DMS79 (cell line): ENCODE data around the gene PLGRKT.
"Not testable (repeated sequence)": the region's sequence is repeated elsewhere in the genome, so short reads cannot be mapped to it uniquely, and the experiment has no call there.

Source experiments
- DNase-seq: peaks from one replicate; lab custom pipeline; 2025; lab: John Stamatoyannopoulos, UW

The PLGRKT gene

DNA sequence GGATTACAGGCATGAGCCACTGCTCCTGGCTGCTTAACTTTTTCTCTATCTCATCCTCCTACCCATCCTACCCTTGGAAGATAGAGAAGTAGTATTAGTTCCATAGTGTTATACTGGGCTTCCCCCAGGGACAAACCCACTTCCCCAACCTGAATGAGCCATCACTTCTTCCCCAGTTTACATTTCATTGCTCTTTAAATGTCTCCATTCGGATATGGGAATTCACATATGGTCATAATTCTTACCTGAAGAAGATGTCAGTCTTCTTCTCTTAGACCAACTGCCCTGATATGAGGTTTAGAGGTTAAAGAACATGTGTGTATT, 14.5 kb upstream of the PLGRKT start:
- no peak for DNase-seq

GRCh38 chr9:5450359-5451091, 12.8 kb upstream of the PLGRKT start, which contains the start of gene CD274:
CD274 (plus strand) TSS chr9:5450542; CDS start chr9:5456114, 5,572 bp downstream.
- peak; percentile 74 for DNase-seq

GRCh38 chr9:5449521-5450358, 12.0 kb upstream of the PLGRKT start:
- DNase-seq: no peak

GRCh38 chr9:5448461-5449435, 11.0 kb upstream of the PLGRKT start:
- no peak for DNase-seq

GRCh38 chr9:5448016-5448415, 10.3 kb upstream of the PLGRKT start:
- DNase-seq: no peak

GRCh38 chr9:5447337-5447736, 9.6 kb upstream of the PLGRKT start:
- DNase-seq: no peak

DNA sequence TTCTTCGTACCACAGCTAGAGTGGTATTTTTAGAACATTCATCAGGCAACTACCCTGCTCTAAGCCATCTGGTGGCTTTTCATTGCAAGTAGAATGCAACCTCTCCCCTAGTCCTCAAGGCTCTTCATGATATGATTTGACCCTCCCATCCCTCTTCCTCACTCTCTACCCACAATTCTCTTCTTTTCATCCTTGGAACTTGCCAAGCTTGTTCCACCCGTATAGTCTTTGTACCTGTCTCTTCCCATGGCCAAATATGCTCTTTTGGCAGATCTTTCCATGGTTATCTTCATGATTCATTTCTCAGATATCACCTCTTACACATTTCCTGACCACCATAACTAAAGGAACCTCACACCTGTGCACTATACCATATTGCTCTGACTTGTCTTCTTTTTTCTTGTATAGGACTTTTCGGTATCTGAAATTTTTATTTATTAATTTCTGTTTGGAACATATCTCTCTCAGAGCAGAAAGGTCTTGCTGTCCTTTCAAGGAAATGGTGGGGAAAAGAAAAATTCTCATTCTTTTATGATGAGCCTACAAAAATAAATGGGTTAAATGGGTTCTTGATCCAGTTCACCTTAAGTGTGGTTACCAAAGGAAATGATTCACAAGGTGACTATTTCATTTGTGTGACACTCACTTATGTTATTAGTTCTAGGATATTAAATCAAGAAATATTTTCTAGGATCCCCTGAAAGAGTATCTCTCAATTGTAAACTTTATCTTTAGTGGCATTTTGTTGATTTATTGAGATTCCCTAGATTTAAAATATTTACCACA, 8.9 kb upstream of the PLGRKT start:
- DNase-seq: no peak

- DNase-seq: no peak
These were observed 8.2 kb upstream of the PLGRKT start for GRCh38 chr9:5445886-5446285.

GRCh38 chr9:5445096-5445495, 7.4 kb upstream of the PLGRKT start:
- not testable (repeated sequence) for DNase-seq

- DNase-seq: no peak
These were observed 6.1 kb upstream of the PLGRKT start for GRCh38 chr9:5443850-5444249.

DNA sequence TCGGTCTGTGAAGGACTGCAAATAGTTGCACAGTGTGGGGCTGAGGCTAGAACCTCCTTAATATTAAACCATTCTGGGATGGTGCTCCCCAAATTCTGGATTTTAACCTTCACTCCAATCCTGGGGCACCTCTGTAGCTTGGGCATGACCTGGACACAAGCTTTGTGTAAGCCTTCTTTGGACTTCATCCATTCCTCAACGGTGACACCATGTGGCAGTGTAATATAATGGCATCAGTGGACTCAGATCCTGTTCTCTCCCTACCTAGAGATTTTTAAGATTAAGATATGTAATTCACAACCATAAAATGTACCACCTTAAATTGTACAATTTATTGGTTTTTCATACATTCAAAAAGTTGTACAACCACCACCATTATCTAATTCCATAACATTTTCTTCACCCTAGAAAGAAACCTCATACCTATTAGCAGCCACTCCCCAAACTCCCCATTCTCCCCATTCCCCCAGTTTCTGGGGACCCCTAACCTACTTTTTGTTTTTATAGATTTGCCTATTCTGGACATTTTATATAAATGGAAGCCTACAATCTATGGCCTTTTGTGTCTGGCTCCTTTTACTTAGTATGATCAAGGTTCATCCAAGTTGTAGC, 4.8 kb upstream of the PLGRKT start:
- no peak for DNase-seq

DNA sequence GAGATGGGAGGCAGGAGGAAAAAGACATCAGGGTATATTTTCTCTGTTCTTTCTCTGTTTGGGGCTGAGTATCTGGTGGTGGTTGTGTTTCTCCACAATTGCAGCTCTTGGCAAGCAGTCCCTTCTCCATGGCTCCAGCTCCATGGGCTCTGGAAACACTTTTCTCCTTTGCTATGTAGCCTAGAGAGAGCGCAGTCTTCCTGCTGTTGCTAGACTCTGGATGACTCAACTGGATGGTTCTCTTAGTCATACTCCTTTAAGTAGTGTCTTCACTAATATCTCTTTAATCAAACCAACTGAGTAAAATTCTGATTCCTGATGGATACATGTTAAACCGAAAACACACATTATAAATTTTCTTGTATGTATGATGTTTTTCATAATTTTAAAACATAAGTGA, 3.3 kb upstream of the PLGRKT start:
- DNase-seq: no peak

DNA sequence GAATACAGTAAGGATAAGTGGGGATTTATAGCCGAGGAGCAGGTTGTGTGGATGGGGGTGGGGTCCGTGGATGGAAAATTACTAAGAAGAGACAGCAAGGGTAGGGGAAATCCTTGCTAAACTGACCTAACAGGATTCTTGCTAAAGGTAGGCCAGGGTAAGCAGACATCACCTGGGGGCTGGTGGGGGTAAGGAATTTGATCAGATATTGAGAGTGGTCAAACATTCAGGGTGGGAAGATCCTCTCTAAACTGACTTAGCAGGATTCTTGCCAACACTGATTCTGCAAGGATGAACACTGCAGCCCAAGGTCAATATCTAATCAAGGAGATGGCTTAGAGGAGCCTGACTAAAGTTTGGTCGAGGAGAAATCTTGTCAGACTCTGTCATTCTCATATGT, 2.7 kb upstream of the PLGRKT start:
- no peak for DNase-seq

GRCh38 chr9:5438301-5439162, 807 bp upstream of the PLGRKT start:
- DNase-seq: no peak

DNA sequence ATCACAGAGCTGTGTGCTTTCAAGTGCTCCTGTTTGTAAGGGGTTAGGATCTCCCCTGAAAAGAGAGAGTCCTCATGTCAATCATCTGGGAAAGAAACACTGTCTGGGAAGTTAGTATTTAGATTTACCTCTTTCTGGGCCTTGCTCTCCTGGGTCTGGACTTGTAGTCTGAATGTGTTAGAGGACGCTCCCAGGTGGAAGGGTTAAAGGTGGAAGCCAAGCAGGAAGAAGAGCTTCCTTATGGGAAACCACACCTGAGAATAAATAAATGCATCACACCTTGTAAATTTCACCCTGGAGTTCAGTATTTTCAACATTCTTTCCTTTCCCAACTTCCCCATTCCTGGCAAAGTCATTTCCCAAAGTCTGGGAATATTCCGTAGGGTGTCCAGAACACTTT, 1.3 kb downstream of the PLGRKT start:
- no peak for DNase-seq

GRCh38 chr9:5435912-5436311, 1.8 kb downstream of the PLGRKT start:
- DNase-seq: peak; percentile 47

GRCh38 chr9:5433841-5434810, 3.6 kb downstream of the PLGRKT start:
- not testable (repeated sequence) for DNase-seq

GRCh38 chr9:5433328-5433727, 4.4 kb downstream of the PLGRKT start:
- not testable (repeated sequence) for DNase-seq

- DNase-seq: not testable (repeated sequence)
These were observed 4.8 kb downstream of the PLGRKT start for GRCh38 chr9:5432890-5433289.
